ENCODE results near the gene PTGR1.

DNA sequence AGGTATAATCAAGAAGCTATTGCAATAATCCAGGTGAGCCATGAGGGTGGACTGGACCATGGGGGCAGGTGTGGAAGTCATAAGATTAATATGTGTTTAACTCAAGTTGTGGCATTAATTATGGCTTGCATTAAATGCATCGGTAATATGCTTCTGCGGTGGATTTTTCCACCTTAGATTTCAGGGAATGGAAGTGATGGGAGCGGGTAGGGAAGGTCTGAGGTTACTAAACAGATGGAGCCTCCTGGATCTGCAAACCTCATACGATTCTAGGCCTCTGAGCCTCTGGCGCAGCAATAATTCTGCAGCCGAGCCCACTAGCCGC lies 74.8 kb downstream of the PTGR1 start:
- TF ChIP-seq, protein P1, sequence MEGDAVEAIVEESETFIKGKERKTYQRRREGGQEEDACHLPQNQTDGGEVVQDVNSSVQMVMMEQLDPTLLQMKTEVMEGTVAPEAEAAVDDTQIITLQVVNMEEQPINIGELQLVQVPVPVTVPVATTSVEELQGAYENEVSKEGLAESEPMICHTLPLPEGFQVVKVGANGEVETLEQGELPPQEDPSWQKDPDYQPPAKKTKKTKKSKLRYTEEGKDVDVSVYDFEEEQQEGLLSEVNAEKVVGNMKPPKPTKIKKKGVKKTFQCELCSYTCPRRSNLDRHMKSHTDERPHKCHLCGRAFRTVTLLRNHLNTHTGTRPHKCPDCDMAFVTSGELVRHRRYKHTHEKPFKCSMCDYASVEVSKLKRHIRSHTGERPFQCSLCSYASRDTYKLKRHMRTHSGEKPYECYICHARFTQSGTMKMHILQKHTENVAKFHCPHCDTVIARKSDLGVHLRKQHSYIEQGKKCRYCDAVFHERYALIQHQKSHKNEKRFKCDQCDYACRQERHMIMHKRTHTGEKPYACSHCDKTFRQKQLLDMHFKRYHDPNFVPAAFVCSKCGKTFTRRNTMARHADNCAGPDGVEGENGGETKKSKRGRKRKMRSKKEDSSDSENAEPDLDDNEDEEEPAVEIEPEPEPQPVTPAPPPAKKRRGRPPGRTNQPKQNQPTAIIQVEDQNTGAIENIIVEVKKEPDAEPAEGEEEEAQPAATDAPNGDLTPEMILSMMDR (IDR thresholded peaks at IDR 0.05): no peak
- TF ChIP-seq EP300 (IDR thresholded peaks at IDR 0.05): no peak
